Small intestine (tissue), 7 donors: Measurements from ENCODE around the gene TSC22D2. TPM values are rescaled to one million over a fixed set of nuclear protein-coding genes. Genes with fewer than 3 reads are reported as not detected.

ENCODE experiments used
- DNase-seq, 2 donors: peaks; one replicate each; pipeline versions ENCODE4 v3.0.0 to v3.0.0-alpha.2; 2013
- FAIRE-seq: peaks from 2 replicates; lab custom pipeline; 2012; peaks lifted over from hg19 to GRCh38; lab: Jason Lieb, UNC
- H3K27ac ChIP-seq, 3 donors: one replicate each; pipeline ENCODE4 v1.5.1; 2013; ENCODE audit warnings: low read length in 2 of 3, mild to moderate bottlenecking in 2 of 3, control low read depth in 1 of 3, inconsistent platforms in 1 of 3, low read depth in 1 of 3, moderate library complexity in 1 of 3
- H3K27me3 ChIP-seq, 3 donors: one replicate each; pipeline ENCODE4 v1.6.1; 2013; ENCODE audit warnings: low read length in 3 of 3, inconsistent platforms in 1 of 3; ENCODE audit not compliant: control insufficient read depth in 3 of 3, insufficient read depth in 3 of 3
- H3K36me3 ChIP-seq, 3 donors: one replicate each; pipeline ENCODE4 v1.6.1; 2013; ENCODE audit warnings: low read length in 3 of 3, inconsistent platforms in 1 of 3, low read depth in 1 of 3, mild to moderate bottlenecking in 1 of 3, moderate library complexity in 1 of 3; ENCODE audit not compliant: control insufficient read depth in 3 of 3, insufficient read depth in 2 of 3
- H3K4me1 ChIP-seq, 3 donors: one replicate each; pipeline ENCODE4 v1.6.1; 2013; ENCODE audit warnings: low read length in 2 of 3, inconsistent platforms in 1 of 3, low read depth in 1 of 3, mild to moderate bottlenecking in 1 of 3, moderate library complexity in 1 of 3; ENCODE audit not compliant: control insufficient read depth in 3 of 3, insufficient read depth in 2 of 3
- H3K4me3 ChIP-seq, 3 donors: one replicate each; pipeline ENCODE4 v1.5.1; 2013; ENCODE audit warnings: low read length in 3 of 3, control low read depth in 1 of 3, inconsistent platforms in 1 of 3, low read depth in 1 of 3, mild to moderate bottlenecking in 1 of 3, moderate library complexity in 1 of 3
- H3K9me3 ChIP-seq, 2 donors: one replicate each; pipeline ENCODE4 v1.6.1; 2013; ENCODE audit warnings: low read depth in 1 of 2, low read length in 1 of 2; ENCODE audit not compliant: control insufficient read depth in 2 of 2, insufficient read depth in 1 of 2
- WGBS, 3 donors: extraction: QIAGEN DNeasy Blood & Tissue Kit; methylation state at CpG; one replicate each; pipeline ENCODE4 v1.1.7; 2013; 5-methylcytosine and 5-hydroxymethylcytosine counted together
- polyA plus RNA-seq, 4 donors: library from polyadenylated mRNA; stranded (reverse) in 3 of 4; unstranded in 1 of 4; fragments of 200-250 nt in 3 of 4; fragments of 120-200 nt in 1 of 4; gene quantifications; one replicate each; pipeline versions ENCODE4 v1.2.1 to v1.2.3, GENCODE V29; 2013
- donor health status: healthy with polysubstance abuse.
- donor health status: control.
- donor health status: control.
- donor health status: Bipolar disorder and iron deficiency.
- donor health status: healthy.

TSC22D2 gene
- polyA plus RNA-seq, 4 donors, result 5.9 to 48.7 (median 7.5) TPM

- Histone ChIP-seq H3K36me3 (no peaks in the 10 kb centered on the region), H3K4me3 (no peak overlapping the region), H3K27me3 (no peaks in the 10 kb centered on the region), H3K4me1 (no peaks in the 10 kb centered on the region), H3K27ac (no peak overlapping the region), H3K9me3 (peaks cover 0 to 18% of the 10 kb centered on the region in 2 donors)
- FAIRE-seq, result no peak
- no peak for DNase-seq
These were observed 72.8 kb downstream of the TSC22D2 start for GRCh38 chr3:150480877-150481276.

- H3K4me1 ChIP-seq, result no peaks in the 10 kb centered on the region
- H3K9me3 ChIP-seq, result peaks cover 0 to 18% of the 10 kb centered on the region in 2 donors
- no peak overlapping the region for H3K4me3 ChIP-seq
- H3K27ac ChIP-seq, result no peak overlapping the region
- no peaks in the 10 kb centered on the region for H3K27me3 ChIP-seq
- FAIRE-seq (no peak), DNase-seq (no peak)
- H3K36me3 ChIP-seq, result no peaks in the 10 kb centered on the region
These were observed 75.1 kb downstream of the TSC22D2 start for GRCh38 chr3:150483226-150483625.

- no peaks in the 10 kb centered on the region for H3K4me1 ChIP-seq
- H3K27ac ChIP-seq, result no peak overlapping the region
- no peaks in the 10 kb centered on the region for H3K36me3 ChIP-seq
- DNase-seq (no peak), FAIRE-seq (no peak)
- peaks cover 0 to 11% of the 10 kb centered on the region in 2 donors for H3K9me3 ChIP-seq
- no peaks in the 10 kb centered on the region for H3K27me3 ChIP-seq
- 92 to 94% (median 94%) methylated on average over 1 of the region's 1 CpG for WGBS, 3 donors
- H3K4me3 ChIP-seq, result no peak overlapping the region
These were observed 76.3 kb downstream of the TSC22D2 start for GRCh38 chr3:150484410-150484809.

GRCh38 chr3:150488867-150489266 lies 80.8 kb downstream of the TSC22D2 start:
- H3K9me3 ChIP-seq, result peaks cover 0 to 10% of the 10 kb centered on the region in 2 donors
- H3K27me3 ChIP-seq, result no peaks in the 10 kb centered on the region
- no peak overlapping the region for H3K27ac ChIP-seq
- FAIRE-seq (no peak), DNase-seq (no peak)
- H3K36me3 ChIP-seq, result no peaks in the 10 kb centered on the region
- 88 to 94% (median 94%) methylated on average over 2 of the region's 2 CpGs for WGBS, 3 donors
- H3K4me1 ChIP-seq, result no peaks in the 10 kb centered on the region
- no peak overlapping the region for H3K4me3 ChIP-seq

- no peaks in the 10 kb centered on the region for H3K27me3 ChIP-seq
- FAIRE-seq (no peak), DNase-seq (peak; percentile 71 to 81)
- WGBS, 3 donors, result 94 to 99% (median 95%) methylated on average over 2 of the region's 2 CpGs
- H3K4me3 ChIP-seq, result no peak overlapping the region
- H3K27ac ChIP-seq, result peak overlapping the region in 1 of 3 donors; percentile 33
- peaks cover 0 to 5% (median 0%) of the 10 kb centered on the region in 3 donors for H3K4me1 ChIP-seq
- H3K36me3 ChIP-seq, result no peaks in the 10 kb centered on the region
- H3K9me3 ChIP-seq, result peaks cover 0 to 4% of the 10 kb centered on the region in 2 donors
These were observed 82.3 kb downstream of the TSC22D2 start for GRCh38 chr3:150490277-150490986.

GRCh38 chr3:150494411-150494977 lies 86.4 kb downstream of the TSC22D2 start:
- no peak overlapping the region for H3K4me3 ChIP-seq
- DNase-seq (no peak), FAIRE-seq (no peak)
- 87 to 92% (median 90%) methylated on average over 5 of the region's 5 CpGs for WGBS, 3 donors
- H3K27me3 ChIP-seq, result no peaks in the 10 kb centered on the region
- no peaks in the 10 kb centered on the region for H3K9me3 ChIP-seq
- no peak overlapping the region for H3K27ac ChIP-seq
- no peaks in the 10 kb centered on the region for H3K36me3 ChIP-seq
- H3K4me1 ChIP-seq, result peaks cover 0 to 5% (median 0%) of the 10 kb centered on the region in 3 donors

GRCh38 chr3:150495149-150495548 lies 87.1 kb downstream of the TSC22D2 start:
- no peaks in the 10 kb centered on the region for H3K9me3 ChIP-seq
- no peak overlapping the region for H3K4me3 ChIP-seq
- H3K36me3 ChIP-seq, result no peaks in the 10 kb centered on the region
- DNase-seq (peak in 1 of 2 donors; percentile 41), FAIRE-seq (no peak)
- no peak overlapping the region for H3K27ac ChIP-seq
- H3K4me1 ChIP-seq, result peaks cover 0 to 5% (median 0%) of the 10 kb centered on the region in 3 donors
- H3K27me3 ChIP-seq, result no peaks in the 10 kb centered on the region
- 88 to 95% (median 95%) methylated on average over 1 of the region's 1 CpG for WGBS, 3 donors

GRCh38 chr3:150495563-150496168 lies 87.6 kb downstream of the TSC22D2 start:
- no peaks in the 10 kb centered on the region for H3K36me3 ChIP-seq
- 0 to 5% (median 5%) methylated on average over 2 of the region's 2 CpGs for WGBS, 3 donors
- DNase-seq (peak; percentile 63 to 69), FAIRE-seq (peak; percentile 95)
- no peak overlapping the region for H3K27ac ChIP-seq
- H3K4me3 ChIP-seq, result no peak overlapping the region
- H3K9me3 ChIP-seq, result peaks cover 0 to 4% of the 10 kb centered on the region in 2 donors
- peaks cover 0 to 5% (median 0%) of the 10 kb centered on the region in 3 donors for H3K4me1 ChIP-seq
- no peaks in the 10 kb centered on the region for H3K27me3 ChIP-seq
